Brain microvascular endothelial cell (primary cell): ENCODE data around the gene TTC4.
"Not testable (repeated sequence)": the region's sequence is repeated elsewhere in the genome, so short reads cannot be mapped to it uniquely, and the experiment has no call there.

Experiments
- DNase-seq: peaks from one replicate; pipeline ENCODE4 v3.0.0-alpha.2; 2020
- H3K27ac ChIP-seq: fragments of 250-450 bp; sonication (Bioruptor Pico); 2 replicates; pipeline ENCODE4 v1.5.1; 2020; ENCODE audit warnings: mild to moderate bottlenecking, moderate library complexity
- H3K27me3 ChIP-seq: fragments of 250-450 bp; sonication (Bioruptor Pico); replicated peaks from 2 replicates; pipeline ENCODE4 v1.5.1; 2020; ENCODE audit warnings: mild to moderate bottlenecking
- H3K36me3 ChIP-seq: fragments of 250-450 bp; sonication (Bioruptor Pico); replicated peaks from 2 replicates; pipeline ENCODE4 v1.5.1; 2020; ENCODE audit warnings: mild to moderate bottlenecking
- H3K4me3 ChIP-seq: 2 replicates; pipeline ENCODE4 v1.5.1; 2011; ENCODE audit warnings: low read depth, mild to moderate bottlenecking, control low read depth, low read length, moderate library complexity
- in situ Hi-C: cut with HindIII; loops from 2 replicates; pipeline ENCODE4 v1.10.0; 2017; ENCODE audit warnings: low sequenced_read_pairs, low pct_ligation_motif_present
- TF ChIP-seq, protein P1 (sequence below): IDR thresholded peaks from 2 replicates; pipeline ENCODE4 v1.5.1; 2011; ENCODE audit warnings: low read depth, mild to moderate bottlenecking, moderate library complexity, low read length, control low read depth, inconsistent platforms; ENCODE audit errors: missing control alignments

The TTC4 gene

DNA sequence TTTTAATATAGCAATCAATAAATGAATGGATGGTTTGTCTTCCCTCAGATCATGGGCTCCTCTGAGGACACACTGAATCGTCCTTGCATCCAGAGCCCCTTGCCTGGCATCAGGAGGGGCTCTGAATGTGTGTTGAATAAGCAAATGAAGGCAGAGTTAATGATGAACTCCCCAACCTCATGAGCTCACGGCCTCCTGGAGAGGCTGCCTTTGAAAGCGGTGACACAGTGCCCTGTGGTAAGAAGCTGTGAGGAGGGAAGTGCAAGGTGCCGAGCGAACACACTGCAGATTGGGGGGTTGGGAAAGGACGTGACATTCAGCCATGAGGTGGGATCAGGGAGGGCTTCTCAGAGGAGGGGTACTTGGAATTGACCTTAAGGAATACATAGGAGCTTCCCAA is 51.9 kb downstream of the TTC4 start:
- in situ Hi-C loops = no loop called here
- Histone ChIP-seq H3K27ac (no peak overlapping the region), H3K36me3 (no peaks in the 10 kb centered on the region), H3K27me3 (no peaks in the 10 kb centered on the region), H3K4me3 (no peak overlapping the region)
- TF ChIP-seq, protein P1, sequence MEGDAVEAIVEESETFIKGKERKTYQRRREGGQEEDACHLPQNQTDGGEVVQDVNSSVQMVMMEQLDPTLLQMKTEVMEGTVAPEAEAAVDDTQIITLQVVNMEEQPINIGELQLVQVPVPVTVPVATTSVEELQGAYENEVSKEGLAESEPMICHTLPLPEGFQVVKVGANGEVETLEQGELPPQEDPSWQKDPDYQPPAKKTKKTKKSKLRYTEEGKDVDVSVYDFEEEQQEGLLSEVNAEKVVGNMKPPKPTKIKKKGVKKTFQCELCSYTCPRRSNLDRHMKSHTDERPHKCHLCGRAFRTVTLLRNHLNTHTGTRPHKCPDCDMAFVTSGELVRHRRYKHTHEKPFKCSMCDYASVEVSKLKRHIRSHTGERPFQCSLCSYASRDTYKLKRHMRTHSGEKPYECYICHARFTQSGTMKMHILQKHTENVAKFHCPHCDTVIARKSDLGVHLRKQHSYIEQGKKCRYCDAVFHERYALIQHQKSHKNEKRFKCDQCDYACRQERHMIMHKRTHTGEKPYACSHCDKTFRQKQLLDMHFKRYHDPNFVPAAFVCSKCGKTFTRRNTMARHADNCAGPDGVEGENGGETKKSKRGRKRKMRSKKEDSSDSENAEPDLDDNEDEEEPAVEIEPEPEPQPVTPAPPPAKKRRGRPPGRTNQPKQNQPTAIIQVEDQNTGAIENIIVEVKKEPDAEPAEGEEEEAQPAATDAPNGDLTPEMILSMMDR = no peak
- no peak for DNase-seq

DNA sequence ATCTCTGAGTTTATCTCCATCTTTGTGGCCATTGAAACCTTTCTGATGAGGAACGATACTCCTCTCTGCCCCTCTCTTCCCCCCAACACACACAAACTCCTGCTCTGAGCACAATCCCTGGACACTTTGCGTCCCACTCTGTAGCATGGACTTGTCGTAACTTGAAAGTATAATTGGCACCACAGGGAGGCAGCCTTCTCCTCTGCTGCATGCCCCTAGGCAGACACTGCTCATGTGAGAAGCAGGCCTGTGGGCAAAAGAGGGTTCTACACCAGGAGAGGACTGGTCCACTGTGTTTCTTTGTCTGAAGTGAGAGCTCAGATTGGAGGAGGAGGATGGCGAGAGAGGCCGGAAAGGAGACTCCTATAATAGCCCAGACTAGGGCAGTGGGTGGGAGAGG is 52.4 kb downstream of the TTC4 start:
- TF ChIP-seq, protein P1 = peak; percentile 21
- no peak overlapping the region for H3K4me3 ChIP-seq
- H3K27me3 ChIP-seq = no peaks in the 10 kb centered on the region
- no peaks in the 10 kb centered on the region for H3K36me3 ChIP-seq
- no peak overlapping the region for H3K27ac ChIP-seq
- in situ Hi-C loops = no loop called here
- peak; percentile 3 for DNase-seq

DNA sequence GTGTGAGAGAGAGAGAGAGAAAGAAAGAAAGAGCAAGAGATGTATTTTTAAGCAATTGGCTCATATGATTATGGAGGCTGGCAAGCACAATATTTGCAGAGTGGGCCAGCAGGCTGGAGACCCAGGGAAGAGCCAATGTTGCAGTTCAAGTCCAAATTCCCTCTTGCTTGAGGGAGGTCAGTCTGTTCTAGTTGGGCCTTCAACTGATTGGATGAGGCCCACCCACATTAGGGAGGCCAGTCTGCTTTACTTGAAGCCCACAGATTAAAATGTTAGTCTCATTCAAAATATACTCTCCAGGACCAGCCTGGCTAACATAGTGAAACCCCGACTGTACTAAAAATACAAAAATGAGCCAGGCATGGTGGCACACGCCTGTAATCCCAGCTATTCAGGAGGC is 57.3 kb downstream of the TTC4 start:
- no peaks in the 10 kb centered on the region for H3K27me3 ChIP-seq
- TF ChIP-seq, protein P1 = no peak
- H3K27ac ChIP-seq = no peak overlapping the region
- no peak for DNase-seq
- H3K4me3 ChIP-seq = no peak overlapping the region
- H3K36me3 ChIP-seq = no peaks in the 10 kb centered on the region
- in situ Hi-C loops = no loop called here

DNA sequence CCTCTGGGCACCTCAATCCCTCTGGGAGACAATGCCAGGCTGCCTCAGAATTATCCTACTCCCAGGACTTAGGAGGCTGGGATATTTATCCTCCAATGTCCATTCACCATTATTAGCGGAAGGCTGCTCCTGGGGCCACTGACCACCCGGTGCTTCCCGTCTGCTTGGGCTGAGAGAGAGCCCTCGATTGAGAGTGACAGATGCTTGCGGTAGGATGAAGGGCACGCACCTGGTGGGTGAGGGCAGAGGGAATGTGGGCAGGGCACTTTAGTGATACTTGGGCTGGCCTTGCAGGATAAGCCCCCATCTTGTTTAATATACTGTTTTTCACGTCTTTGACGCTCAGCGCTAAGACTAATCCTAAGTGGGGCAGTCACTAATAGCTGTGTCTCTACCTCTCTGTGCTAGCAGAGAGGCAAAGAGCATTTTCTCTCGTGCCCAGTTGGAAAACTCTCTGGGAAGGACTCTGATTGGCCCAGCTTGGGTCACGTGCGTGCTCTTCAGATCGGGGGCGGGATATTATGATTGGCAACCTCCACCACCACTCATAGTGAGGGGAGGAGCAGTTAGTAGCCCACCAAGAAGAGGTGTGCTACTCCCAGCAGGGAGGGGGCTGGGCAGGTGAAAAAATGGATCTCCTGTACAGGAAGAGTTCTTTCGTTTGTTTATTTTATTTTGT is 59.3 kb downstream of the TTC4 start:
- H3K4me3 ChIP-seq = no peak overlapping the region
- no peaks in the 10 kb centered on the region for H3K27me3 ChIP-seq
- peak; percentile 6 for DNase-seq
- H3K36me3 ChIP-seq = no peaks in the 10 kb centered on the region
- TF ChIP-seq, protein P1 = no peak
- in situ Hi-C loops = no loop called here
- no peak overlapping the region for H3K27ac ChIP-seq

DNA sequence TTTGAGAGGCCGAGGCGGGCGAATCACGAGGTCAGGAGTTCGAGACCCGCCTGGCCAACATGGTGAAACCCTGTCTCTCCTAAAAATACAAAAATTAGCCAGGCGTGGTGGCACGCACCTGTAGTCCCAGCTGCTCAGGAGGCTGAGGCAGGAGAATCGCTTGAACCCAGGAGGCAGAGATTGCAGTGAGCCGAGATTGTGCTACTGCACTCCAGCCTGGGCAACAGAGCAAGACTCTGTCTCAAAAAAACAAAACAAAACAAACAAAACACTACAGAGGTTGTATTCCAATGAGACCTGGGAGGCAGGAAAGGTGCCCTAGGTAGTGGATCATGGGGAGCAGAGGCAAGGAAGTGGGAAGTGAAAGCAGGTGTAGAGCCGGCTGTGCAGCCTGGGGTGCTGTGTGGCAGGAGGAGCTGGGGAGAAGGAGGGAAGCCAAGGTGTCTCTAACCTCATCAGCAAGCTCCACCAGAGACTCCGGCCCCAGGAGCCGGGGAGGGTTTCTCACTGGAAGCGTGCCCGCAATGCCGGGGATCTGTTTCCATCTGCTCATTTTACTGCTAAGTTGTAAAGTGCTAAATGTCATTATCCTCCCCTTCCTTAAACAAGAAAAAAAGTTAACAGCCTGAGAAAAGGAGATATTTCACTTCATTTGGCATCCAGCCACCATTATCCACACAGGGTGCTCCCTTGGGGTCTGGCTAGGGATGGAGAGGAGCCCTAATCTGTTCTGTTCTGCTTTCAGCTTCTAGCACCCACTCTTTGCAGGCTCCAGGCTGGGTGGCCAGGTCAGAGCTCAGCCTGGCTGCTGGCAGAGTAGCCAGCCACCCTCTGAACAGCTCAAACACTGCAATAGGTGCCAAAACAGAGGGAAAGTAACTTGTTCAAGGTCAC is 60.4 kb downstream of the TTC4 start:
- DNase-seq, H3K27ac ChIP-seq, H3K4me3 ChIP-seq, in situ Hi-C loops, H3K27me3 ChIP-seq, H3K36me3 ChIP-seq: not testable (repeated sequence)

DNA sequence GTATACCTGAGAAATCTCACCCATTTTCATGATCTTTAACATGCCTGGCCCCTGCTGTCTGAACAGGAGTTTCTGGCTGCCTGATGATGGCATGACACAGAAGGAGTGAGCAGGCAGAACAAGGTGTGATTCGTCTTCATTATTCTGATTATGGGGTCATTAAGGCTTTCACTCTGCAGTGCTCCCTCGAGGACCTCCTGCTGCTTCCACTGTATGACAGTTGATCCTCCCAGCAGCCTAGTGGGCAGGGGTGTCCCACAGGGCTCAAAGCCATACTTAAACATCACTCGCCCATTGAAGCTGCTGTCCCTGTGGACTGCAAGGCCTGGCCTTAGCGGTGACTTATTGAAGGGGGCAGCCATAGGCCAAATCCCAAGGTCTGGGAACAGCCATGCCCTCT is 61.4 kb downstream of the TTC4 start:
- H3K4me3 ChIP-seq = no peak overlapping the region
- TF ChIP-seq, protein P1 = no peak
- no peak for DNase-seq
- H3K36me3 ChIP-seq = no peaks in the 10 kb centered on the region
- H3K27me3 ChIP-seq = peaks cover 15% of the 10 kb centered on the region
- in situ Hi-C loops = no loop called here
- H3K27ac ChIP-seq = no peak overlapping the region
